Mononuclear cell (primary cell): Measurements from ENCODE around the gene HSD17B1. TPM values are rescaled to one million over a fixed set of nuclear protein-coding genes. Genes with fewer than 3 reads are reported as not detected.
"Not testable (repeated sequence)": the region's sequence is repeated elsewhere in the genome, so short reads cannot be mapped to it uniquely, and the experiment has no call there.

Experiments used
- H3K27me3 ChIP-seq: 2 replicates; pipeline ENCODE4 v1.6.0; 2011; ENCODE audit warnings: low read length, control low read depth; ENCODE audit not compliant: insufficient read depth
- H3K4me1 ChIP-seq: 2 replicates; pipeline ENCODE4 v1.5.1; 2011; ENCODE audit warnings: mild to moderate bottlenecking, low read length, control low read depth; ENCODE audit not compliant: insufficient read depth
- H3K4me3 ChIP-seq: 2 replicates; pipeline ENCODE4 v1.5.1; 2011; ENCODE audit warnings: mild to moderate bottlenecking, low read length, moderate library complexity
- H3K9me3 ChIP-seq: 2 replicates; pipeline ENCODE4 v1.5.1; 2011; ENCODE audit warnings: low read depth, mild to moderate bottlenecking, control low read depth, low read length
- total RNA-seq: library from RNA; depleted of rRNA; stranded (reverse); fragments of >200 nt; gene quantifications from one replicate; pipeline ENCODE4 v1.2.3, GENCODE V29; 2012

The HSD17B1 gene, protein sequence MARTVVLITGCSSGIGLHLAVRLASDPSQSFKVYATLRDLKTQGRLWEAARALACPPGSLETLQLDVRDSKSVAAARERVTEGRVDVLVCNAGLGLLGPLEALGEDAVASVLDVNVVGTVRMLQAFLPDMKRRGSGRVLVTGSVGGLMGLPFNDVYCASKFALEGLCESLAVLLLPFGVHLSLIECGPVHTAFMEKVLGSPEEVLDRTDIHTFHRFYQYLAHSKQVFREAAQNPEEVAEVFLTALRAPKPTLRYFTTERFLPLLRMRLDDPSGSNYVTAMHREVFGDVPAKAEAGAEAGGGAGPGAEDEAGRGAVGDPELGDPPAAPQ
- 0.31 TPM for total RNA-seq

DNA sequence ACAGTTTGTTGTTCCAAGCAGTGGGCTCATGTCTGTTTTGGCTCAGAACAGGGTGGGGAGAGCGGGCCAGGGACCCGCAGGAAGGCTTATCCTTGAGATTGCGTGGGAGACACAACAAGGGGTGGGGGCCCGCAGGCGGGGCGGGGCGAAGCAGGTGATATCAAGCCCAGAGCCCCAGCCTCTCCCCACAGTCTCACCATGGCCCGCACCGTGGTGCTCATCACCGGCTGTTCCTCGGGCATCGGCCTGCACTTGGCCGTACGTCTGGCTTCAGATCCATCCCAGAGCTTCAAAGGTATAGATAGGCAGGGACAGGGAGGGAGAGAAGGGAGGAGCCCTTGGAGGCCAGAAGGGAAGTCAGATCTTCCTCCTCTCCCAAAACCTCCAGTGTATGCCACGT is at the start of gene HSD17B1:
HSD17B1 (plus strand) TSS at position 188 of the 400 bp plus-strand sequence; CDS start at position 199, 11 bp downstream.
- not testable (repeated sequence) for H3K27me3 ChIP-seq, H3K9me3 ChIP-seq, H3K4me3 ChIP-seq
- H3K4me1 ChIP-seq: peaks cover 34% of the 10 kb centered on the region

DNA sequence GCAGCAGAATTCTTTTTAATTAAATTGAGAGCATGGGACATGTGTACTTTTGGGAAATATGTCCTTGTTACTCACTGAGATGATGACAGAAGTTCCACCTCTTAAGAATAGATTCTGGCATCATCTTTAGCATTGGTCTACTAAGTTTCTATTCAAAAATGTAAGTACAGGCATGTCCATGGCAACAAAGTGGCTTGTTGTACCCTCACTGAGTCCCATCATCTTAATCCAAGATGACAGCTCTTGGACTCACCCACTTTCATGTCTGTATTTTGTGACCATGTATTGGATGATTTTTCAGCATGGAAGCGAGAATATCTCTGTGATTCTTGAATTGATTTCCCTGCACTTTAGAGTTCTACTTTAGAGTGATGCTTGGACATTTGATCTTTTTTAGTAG is 49.8 kb upstream of the HSD17B1 start:
- no peak overlapping the region for H3K4me3 ChIP-seq
- H3K27me3 ChIP-seq: no peaks in the 10 kb centered on the region
- no peaks in the 10 kb centered on the region for H3K9me3 ChIP-seq
- H3K4me1 ChIP-seq: no peaks in the 10 kb centered on the region

DNA sequence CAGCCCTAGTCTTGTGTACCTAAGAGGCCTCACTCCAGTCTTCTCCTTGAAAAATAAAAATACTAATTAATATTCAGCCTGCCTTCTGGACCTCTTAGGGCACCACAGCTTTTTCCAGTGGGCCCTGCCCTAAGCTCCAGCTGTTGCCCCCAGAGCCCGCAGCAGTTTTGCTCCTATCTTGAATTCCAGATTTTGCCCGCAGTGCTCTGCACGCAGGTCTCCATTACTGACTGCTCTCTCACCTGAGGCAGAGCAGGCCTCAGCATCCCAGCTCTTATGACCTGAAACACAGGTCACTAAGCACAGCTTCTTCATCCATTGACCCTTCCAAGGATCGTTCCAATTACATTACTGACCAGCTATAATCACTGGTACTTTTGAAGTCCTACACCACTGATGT is 45.1 kb upstream of the HSD17B1 start:
- H3K4me1 ChIP-seq: no peaks in the 10 kb centered on the region

DNA sequence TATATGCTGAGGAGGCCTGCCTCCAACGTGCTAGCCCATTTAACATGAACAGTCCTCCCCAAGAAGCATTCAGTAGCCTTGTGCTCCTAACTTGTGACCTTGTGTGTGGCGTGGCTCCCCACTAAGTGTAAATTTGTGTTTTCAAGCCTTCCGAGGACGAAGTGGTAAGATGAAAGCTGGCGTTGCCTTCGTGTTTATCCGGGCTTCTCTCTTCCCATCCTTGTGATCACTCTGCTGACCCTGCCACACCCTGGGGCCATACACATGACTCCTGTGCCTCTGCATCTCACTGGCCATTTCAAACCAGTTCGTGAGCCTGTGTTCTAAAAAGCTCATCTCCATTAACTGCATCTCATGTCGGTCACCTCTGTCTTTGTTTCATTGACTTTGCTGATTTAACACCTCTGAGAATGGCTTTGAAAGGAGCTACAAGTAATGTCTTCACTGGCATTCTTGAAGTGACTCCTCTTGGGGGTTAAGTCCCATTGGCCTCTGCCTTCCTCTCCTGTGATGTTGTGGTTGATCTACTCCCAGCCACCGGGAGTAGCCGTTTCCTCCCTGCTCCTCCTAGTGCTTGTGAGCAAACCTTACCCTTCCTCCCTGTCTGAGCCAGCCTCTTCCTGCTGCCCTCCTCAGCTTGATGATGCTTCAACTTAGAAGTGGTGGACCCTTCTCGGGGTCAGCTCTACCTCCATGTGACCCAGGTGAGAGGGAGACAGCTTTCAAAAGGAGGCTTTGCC is 44.1 kb upstream of the HSD17B1 start:
- no peak overlapping the region for H3K4me3 ChIP-seq
- H3K9me3 ChIP-seq: no peaks in the 10 kb centered on the region
- no peaks in the 10 kb centered on the region for H3K27me3 ChIP-seq
- no peaks in the 10 kb centered on the region for H3K4me1 ChIP-seq

More for the DNA sequence above, 45.1 kb upstream of the HSD17B1 start:
- H3K27me3 ChIP-seq: no peaks in the 10 kb centered on the region
- no peaks in the 10 kb centered on the region for H3K9me3 ChIP-seq
- no peak overlapping the region for H3K4me3 ChIP-seq

DNA sequence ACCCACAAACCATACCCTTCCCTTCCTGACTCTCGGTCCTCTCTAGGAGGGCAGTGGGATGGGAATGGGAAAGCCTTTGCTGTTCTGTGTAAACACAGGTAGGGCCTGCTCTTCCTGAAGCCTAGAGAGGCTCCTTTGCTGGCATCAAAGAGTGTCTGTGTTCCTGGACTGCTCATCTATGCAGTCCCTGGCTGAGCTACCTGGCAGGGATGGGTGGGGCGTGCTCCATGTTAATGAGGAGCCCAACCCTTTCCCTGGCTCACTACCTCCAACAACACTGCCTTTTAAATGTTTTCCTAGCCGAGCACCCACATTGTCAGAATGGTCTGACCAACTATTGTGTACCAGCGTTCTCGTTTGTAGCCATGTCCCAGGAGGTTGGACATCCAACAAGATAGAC is 43.3 kb upstream of the HSD17B1 start:
- Histone ChIP-seq H3K9me3 (no peaks in the 10 kb centered on the region), H3K4me3 (no peak overlapping the region), H3K4me1 (no peaks in the 10 kb centered on the region), H3K27me3 (no peaks in the 10 kb centered on the region)

DNA sequence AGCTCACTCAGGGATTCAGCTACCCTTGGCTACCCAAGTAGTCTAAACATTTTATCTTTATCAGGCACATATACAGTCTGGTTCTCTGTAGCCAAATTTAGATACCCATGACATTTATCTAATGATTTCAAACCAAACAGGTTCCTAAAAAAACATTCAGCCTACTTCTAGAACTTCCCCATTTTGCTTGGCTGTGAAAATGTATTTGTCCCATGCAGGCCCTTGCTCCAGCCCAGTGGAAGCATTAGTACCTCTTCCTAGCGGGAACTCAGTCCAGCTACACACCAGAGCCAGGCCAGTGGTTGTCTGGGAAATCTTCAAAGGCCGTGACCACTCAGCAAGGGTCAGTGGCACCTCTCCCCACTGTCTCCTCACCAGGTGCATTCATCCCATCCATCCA is 42.9 kb upstream of the HSD17B1 start:
- H3K4me1 ChIP-seq: no peaks in the 10 kb centered on the region
- H3K27me3 ChIP-seq: no peaks in the 10 kb centered on the region
- no peak overlapping the region for H3K4me3 ChIP-seq
- H3K9me3 ChIP-seq: no peaks in the 10 kb centered on the region

DNA sequence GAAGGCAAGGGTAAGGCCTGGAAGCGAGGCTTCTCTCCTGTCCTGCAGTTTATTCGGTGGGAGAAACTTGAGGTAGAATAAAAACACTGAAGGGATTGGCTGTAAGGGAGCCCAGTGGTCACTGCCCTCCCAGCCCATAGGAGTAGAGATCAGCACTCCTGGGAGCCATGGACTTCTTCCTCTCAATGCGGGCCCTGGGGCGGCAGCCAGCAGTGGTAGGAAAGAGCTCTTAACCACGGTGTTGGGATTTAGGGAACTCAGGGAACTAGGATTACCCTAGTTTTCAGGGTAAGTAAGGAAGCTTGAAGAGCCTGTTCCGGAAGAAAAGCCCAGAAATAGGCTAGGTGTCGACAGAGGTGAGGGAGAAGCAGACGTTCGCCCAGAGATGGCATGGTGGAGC is 40.5 kb upstream of the HSD17B1 start:
- H3K4me1 ChIP-seq: peaks cover 2% of the 10 kb centered on the region
- H3K4me3 ChIP-seq: no peak overlapping the region
- H3K27me3 ChIP-seq: no peaks in the 10 kb centered on the region
- no peaks in the 10 kb centered on the region for H3K9me3 ChIP-seq

DNA sequence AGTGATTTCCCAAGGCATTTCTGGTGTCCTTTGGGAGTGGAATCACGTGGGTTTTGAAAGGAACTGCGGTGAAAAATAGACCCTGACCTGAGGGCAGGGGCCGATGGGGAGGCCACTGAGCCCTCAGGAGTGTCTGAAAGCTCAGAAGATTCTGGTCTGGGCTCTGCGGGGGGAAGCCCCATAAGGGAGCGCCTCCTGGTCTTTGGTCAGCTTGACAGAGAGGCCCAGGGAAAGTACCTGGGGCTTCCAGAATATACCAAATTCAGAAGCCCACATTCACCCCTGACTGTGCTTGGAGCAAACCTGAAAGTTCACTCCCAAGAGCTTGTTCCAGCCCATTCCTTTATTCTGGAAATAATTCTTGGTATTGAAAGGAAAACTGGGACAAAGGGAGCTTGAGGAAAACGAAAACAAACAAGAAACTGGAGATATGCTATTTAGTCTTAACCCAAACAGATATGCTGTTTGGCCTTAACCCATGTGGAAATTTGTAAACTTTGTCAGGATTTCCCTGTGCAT is 39.9 kb upstream of the HSD17B1 start:
- Histone ChIP-seq H3K4me3 (no peak overlapping the region), H3K4me1 (peaks cover 8% of the 10 kb centered on the region), H3K9me3 (no peaks in the 10 kb centered on the region), H3K27me3 (no peaks in the 10 kb centered on the region)

DNA sequence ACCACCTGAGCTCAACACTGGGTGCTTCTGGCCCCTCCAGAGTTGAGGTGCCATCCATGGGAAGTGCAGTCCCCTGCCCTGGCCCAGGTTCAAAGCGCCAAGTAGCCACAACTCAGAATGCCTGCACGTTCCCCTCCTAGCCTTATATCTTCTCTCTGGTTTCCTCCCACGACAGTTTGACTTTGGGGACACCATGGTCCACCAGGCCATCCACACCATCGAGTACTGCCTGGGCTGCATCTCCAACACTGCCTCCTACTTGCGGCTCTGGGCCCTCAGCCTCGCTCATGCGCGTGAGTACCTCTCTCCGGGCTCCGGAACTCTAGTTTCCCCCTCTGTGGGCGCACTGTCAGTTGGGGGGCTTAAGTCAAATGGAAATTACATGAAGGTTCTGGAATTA is 39.0 kb upstream of the HSD17B1 start:
- H3K27me3 ChIP-seq: no peaks in the 10 kb centered on the region
- H3K4me3 ChIP-seq: no peak overlapping the region
- no peaks in the 10 kb centered on the region for H3K9me3 ChIP-seq
- H3K4me1 ChIP-seq: peaks cover 17% of the 10 kb centered on the region

DNA sequence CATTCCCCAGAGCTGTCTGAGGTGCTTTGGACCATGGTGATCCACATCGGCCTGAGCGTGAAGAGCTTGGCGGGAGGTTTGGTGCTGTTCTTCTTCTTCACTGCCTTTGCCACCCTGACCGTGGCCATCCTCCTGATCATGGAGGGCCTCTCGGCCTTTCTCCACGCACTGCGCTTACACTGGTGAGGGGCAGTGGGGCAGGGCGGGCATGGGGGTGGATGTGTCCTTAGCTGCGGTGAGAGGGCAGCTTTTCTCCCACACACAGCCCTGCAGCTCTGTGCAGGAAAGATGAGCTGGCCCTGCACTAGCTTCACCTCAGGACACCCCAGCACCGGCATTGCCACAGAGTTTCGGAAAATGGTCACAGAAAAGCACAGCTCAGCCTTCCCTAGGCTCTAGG is 38.4 kb upstream of the HSD17B1 start:
- Histone ChIP-seq H3K4me3 (no peak overlapping the region), H3K27me3 (no peaks in the 10 kb centered on the region), H3K4me1 (peaks cover 23% of the 10 kb centered on the region), H3K9me3 (no peaks in the 10 kb centered on the region)

DNA sequence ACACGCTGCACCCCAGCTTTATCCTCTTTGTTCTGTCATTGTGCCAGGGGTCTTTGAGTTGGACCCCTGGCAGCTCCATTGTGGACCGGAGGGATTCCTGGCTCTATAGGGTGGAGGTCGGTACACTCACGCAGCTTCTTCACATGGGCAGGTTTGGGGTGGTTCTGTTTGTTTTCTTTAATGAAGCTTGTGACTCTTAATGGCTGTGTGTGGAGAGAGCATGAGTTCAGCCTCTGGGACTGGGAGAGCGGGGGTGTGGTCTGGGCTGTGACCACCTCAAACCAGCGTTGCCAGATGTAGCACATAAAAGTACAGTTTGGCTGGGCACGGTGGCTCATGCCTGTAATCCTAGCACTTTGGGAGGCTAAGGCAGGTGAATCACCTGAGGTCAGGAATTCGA is 37.9 kb upstream of the HSD17B1 start:
- H3K27me3 ChIP-seq: no peaks in the 10 kb centered on the region
- H3K4me1 ChIP-seq: peaks cover 29% of the 10 kb centered on the region
- H3K9me3 ChIP-seq: no peaks in the 10 kb centered on the region
- no peak overlapping the region for H3K4me3 ChIP-seq

DNA sequence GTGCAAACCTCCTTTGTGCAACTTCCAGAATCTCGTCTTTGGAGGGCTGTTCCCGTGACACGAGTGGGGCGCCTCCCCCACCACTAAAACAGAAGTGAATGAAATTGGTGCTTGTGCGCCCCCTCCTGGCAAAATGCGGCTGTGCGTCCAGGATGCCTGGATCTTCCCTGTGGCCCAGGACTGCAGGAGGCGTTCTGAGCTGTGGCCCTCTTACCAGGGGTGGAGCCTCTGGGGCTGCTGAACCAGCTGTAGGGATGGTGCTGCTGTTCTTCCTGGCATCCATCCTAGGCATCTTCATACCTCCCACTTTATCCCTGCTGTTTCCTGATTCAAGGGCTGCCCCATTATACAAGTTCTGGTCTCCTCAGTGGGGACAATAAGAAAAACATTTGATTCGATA is 35.2 kb upstream of the HSD17B1 start:
- no peaks in the 10 kb centered on the region for H3K9me3 ChIP-seq
- H3K4me1 ChIP-seq: peaks cover 37% of the 10 kb centered on the region
- no peaks in the 10 kb centered on the region for H3K27me3 ChIP-seq
- no peak overlapping the region for H3K4me3 ChIP-seq

DNA sequence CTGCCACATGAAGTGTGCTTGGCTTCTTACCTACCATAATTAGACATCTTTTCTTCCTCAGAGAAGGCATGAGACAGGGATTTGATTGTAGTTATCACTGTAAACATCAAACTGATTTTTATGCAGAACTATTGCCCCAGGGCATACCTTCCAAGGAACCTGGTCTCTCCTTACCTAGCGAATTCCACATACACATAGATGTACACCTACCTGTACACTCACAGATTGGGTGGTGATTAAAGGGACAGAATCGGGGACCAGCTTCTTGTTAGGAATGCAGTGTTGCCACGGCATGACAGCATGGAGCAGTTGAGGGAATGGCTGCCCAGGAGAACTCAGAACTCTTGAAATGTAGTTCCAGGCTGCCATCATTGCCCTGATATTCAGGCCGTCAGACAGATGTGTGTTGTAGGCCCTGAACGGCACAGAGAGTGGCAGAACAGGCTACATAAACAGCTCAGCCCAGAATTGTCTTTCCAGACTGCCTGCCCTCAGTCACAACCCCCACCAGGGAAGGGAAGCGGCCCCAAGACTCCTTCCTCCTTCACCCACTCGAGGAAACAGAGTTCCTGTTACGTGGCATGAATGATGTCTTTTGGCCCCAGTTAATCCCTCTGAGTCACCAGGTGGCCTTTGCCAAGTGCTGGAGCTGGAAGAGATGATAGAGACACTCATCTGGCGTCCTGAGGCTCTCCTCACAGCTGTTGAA is 34.5 kb upstream of the HSD17B1 start:
- H3K4me3 ChIP-seq: no peak overlapping the region
- no peaks in the 10 kb centered on the region for H3K9me3 ChIP-seq
- H3K4me1 ChIP-seq: peaks cover 37% of the 10 kb centered on the region

DNA sequence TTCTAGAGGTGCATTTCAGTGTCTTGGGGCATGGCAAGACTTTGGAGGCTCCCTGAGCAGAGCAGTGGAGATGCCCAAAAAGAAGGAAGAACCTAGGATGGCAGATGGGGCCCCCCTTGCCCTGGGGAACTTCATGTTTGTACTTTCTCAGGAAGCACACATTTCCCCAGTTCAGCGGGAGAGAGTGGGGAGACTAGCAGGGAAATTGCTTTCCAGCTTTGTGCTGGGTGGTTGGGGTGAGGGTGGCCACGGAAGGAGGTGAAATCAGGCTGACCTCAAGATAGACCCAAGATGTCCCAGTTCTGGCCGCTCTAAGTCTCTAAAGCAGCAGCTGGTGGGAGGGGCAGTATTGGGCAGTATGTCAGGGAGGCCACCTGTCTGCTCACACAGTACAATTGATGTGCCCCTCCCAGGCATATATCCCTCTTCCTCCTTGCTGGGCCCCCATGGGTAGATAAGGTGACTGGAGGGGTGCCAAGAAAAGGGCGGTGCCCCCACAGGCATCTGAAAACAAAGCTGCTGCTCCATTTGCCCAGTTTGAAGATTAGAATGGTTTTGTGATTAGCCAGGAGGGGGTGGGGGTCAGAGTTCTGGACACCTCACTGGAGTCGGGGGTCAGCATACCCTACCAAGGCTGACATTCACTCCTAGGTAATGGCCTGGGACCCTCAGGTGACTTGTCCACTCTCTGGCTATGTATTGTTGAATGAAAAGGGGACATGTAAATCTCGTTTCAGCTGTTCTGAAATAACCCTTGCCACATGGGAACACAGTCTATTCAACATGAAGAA is 33.8 kb upstream of the HSD17B1 start:
- H3K9me3 ChIP-seq: no peaks in the 10 kb centered on the region
- H3K4me1 ChIP-seq: peaks cover 37% of the 10 kb centered on the region
- no peak overlapping the region for H3K4me3 ChIP-seq
- no peaks in the 10 kb centered on the region for H3K27me3 ChIP-seq

More for the DNA sequence above, 34.5 kb upstream of the HSD17B1 start:
- H3K27me3 ChIP-seq: no peaks in the 10 kb centered on the region
